Spinal cord (tissue), 10 donors: ENCODE data around the gene SNORC. TPM values are rescaled to one million over a fixed set of nuclear protein-coding genes. Genes with fewer than 3 reads are reported as not detected.
A peak's percentile ranks its signal among the peaks of the same experiment; 100 is the strongest.

Experiments used
- DNase-seq, 6 donors: peaks; one replicate each; pipeline versions ENCODE4 v3.0.0 to v3.0.0-alpha.2; 2013 to 2015; ENCODE audit warnings: low spot score in 6 of 6, low read depth in 4 of 6
- H3K27ac ChIP-seq: one replicate; pipeline ENCODE4 v1.5.1; 2013; ENCODE audit warnings: low read depth, low read length, control low read depth
- H3K27me3 ChIP-seq: one replicate; pipeline ENCODE4 v1.6.1; 2013; ENCODE audit warnings: low read length; ENCODE audit not compliant: control insufficient read depth, insufficient read depth
- H3K36me3 ChIP-seq: one replicate; pipeline ENCODE4 v1.6.1; 2013; ENCODE audit warnings: low read length; ENCODE audit not compliant: control insufficient read depth, insufficient read depth
- H3K4me1 ChIP-seq: one replicate; pipeline ENCODE4 v1.6.1; 2013; ENCODE audit warnings: low read length; ENCODE audit not compliant: control insufficient read depth, insufficient read depth
- H3K4me3 ChIP-seq: one replicate; pipeline ENCODE4 v1.5.1; 2013; ENCODE audit warnings: low read depth, low read length, control low read depth
- H3K9me3 ChIP-seq: one replicate; pipeline ENCODE4 v1.6.1; 2013; ENCODE audit warnings: low read length; ENCODE audit not compliant: control insufficient read depth, insufficient read depth
- WGBS: methylation state at CpG from one replicate; pipeline ENCODE4 v1.1.5; 2013; ENCODE audit warnings: missing lambda C conversion rate; ENCODE audit not compliant: insufficient coverage; 5-methylcytosine and 5-hydroxymethylcytosine counted together
- long read RNA-seq, 4 donors: transcript quantifications; one replicate each; lab custom pipeline, GENCODE V29; 2026
- polyA plus RNA-seq, 2 donors: library from polyadenylated mRNA; unstranded; fragments of 120-200 nt; gene quantifications; one replicate each; pipeline ENCODE4 v1.2.1, GENCODE V29; 2013; ENCODE audit not compliant: insufficient read length in 2 of 2
- total RNA-seq, 2 donors: library from RNA; depleted of rRNA in 1 of 2; stranded (reverse); fragments of 120-200 nt in 1 of 2; fragments of >200 nt in 1 of 2; gene quantifications; one replicate each; pipeline versions ENCODE4 v1.2.3 to v1.2.4, GENCODE V29; 2013 to 2014
- donor health status: healthy.

Gene SNORC
- 1 to 10 TPM; 3.1 to 4.6 TPM for total RNA-seq
- polyA plus RNA-seq: 10 to 100 TPM; 10.2 to 10.8 TPM
- long read RNA-seq, donor 1, transcript SNORC-206 (2 exons, 2,782 nt): major isoform, 6 of 75 reads
- long read RNA-seq, donor 1, partial matches to known transcripts: 64 of 75 reads
- long read RNA-seq, donor 1, other reads (novel, unspliced or antisense): 5 of 75 reads
- long read RNA-seq, donor 2, partial matches to known transcripts: 0 of 2 reads
- long read RNA-seq, donor 2, other reads (novel, unspliced or antisense): 0 of 2 reads
- long read RNA-seq, donor 3, transcript SNORC-206 (2 exons, 2,782 nt): major isoform, 7 of 9 reads
- long read RNA-seq, donor 3, partial matches to known transcripts: 0 of 9 reads
- long read RNA-seq, donor 3, other reads (novel, unspliced or antisense): 0 of 9 reads
- long read RNA-seq, donor 4, partial matches to known transcripts: 0 of 1 reads
- long read RNA-seq, donor 4, other reads (novel, unspliced or antisense): 0 of 1 reads

DNA sequence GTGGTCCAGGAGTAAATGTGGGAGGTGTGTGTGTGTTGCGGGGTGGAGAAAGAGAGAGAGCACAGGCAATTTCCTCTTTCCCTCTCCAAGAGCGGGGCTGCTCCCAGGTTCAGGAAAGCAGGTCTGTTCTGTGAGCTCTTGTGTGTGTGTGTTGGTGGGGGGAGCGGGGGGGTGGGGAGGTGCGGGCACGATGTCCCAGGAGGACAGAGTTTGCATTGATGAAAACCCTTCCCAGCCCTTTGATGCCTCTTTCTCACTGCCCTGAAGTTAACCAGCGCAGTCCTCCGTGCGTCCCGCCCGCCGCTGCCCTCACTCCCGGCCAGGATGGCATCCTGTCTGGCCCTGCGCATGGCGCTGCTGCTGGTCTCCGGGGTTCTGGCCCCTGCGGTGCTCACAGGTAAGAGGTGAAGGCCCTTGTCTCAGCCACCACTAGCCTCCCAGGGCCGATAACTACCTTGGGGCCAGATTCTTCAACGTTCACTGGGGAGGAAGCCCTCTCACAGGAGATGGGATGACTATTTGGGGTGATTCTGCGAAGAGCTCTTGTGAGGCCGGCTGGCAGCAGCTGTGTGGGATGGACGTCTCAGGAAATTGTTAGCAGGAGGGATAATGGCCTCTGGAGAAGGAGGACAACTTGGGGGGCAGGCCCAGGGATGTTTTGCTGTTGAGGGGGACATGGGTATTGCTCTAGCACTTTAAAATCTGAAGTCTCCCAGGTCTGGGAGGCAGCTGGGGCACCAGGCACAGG is at the start of gene SNORC:
SNORC (plus strand) TSS at position 247 of the 748 bp plus-strand sequence; CDS start at position 325, 78 bp downstream.
- Histone ChIP-seq H3K4me1 (peaks cover 46% of the 10 kb centered on the region), H3K27me3 (no peaks in the 10 kb centered on the region), H3K9me3 (no peaks in the 10 kb centered on the region), H3K36me3 (peaks cover 39% of the 10 kb centered on the region), H3K27ac (no peak within 1 kb of the TSS), H3K4me3 (no peak within 1 kb of the TSS)
- WGBS: 94% methylated on average over 14 of the region's 21 CpGs
- no peak for DNase-seq

DNA sequence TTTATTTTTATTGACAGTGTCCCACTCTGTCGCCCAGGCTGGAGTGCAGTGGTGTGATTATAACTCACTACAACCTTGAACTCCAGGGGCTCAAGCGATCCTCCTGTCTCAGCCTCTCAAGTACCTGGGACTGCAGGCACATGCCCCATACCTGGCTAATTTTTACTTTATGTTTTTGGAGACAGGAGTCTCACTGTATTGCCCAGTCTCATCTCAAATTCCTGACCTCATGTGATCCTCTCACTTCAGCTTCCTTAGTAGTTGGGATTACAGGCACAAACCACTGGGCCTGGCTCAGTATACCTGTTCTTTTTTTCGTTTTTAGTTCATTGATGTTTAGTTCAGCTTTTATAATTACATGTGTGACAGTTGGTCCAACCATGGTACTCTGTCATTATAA is 40.1 kb upstream of the SNORC start:
- H3K4me3 ChIP-seq: no peak overlapping the region
- no peak overlapping the region for H3K27ac ChIP-seq
- no peak for DNase-seq
- H3K9me3 ChIP-seq: no peaks in the 10 kb centered on the region
- no peaks in the 10 kb centered on the region for H3K27me3 ChIP-seq
- H3K36me3 ChIP-seq: peaks cover 19% of the 10 kb centered on the region
- WGBS: 100% methylated on average over 1 of the region's 3 CpGs
- H3K4me1 ChIP-seq: no peaks in the 10 kb centered on the region

DNA sequence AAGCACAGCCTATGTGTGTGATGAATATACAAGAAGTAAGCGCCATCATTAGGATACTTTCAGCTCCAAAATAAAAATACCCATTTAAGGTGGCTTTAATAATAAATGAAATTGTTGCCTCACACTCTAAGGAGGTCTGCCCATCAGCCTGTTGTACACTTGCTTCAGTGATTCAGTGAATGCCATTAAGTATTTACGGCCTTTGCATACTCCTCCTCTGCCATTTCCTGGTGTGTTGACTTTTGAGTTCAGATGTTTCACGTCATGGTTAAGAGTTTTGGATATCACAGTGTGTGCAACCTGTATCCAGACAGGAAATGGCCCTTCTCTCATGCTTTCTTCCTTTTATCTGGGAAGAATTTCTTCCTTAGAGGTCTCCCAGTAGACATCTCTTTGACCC is 38.6 kb upstream of the SNORC start:
- 100% methylated on average over 1 of the region's 3 CpGs for WGBS

GRCh38 chr2:232833830-232834229 is 36.2 kb upstream of the SNORC start:
- DNase-seq: peak in 1 of 6 donors; percentile 21
- Histone ChIP-seq H3K4me3 (no peak overlapping the region), H3K36me3 (peaks cover 33% of the 10 kb centered on the region), H3K4me1 (no peaks in the 10 kb centered on the region), H3K27me3 (no peaks in the 10 kb centered on the region), H3K9me3 (no peaks in the 10 kb centered on the region), H3K27ac (no peak overlapping the region)
- WGBS: no CpG with 5 or more reads among the region's 1 CpG

More for the DNA sequence above, 38.6 kb upstream of the SNORC start:
- no peak overlapping the region for H3K4me3 ChIP-seq
- no peak for DNase-seq
- H3K27me3 ChIP-seq: no peaks in the 10 kb centered on the region
- no peaks in the 10 kb centered on the region for H3K4me1 ChIP-seq
- no peaks in the 10 kb centered on the region for H3K9me3 ChIP-seq
- peaks cover 25% of the 10 kb centered on the region for H3K36me3 ChIP-seq
- no peak overlapping the region for H3K27ac ChIP-seq

DNA sequence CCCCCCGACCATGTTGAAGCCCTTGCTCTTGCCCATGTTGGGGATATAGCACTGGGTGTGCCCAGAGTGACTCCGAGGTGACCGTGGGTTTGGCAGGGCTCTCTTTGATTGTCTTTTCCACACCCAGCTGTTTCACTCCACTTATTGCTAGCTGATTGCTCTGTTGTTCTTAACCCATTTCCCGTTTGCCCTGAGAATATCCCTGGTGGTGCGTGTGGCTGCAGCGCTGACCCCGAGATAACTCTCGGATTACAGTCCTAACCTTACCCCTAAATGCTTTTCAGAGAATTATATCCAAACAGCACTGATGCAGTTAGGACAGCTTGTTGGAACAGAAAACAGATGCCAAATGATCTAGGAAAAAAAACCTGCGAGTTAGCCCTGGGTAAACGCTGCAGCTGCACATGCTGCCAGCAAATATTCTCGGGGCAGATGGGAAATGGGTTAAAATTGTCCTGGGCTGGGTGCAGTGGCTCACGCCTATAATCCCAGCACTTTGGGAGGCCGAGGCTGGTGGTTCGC is 34.3 kb upstream of the SNORC start:
- peaks cover 27% of the 10 kb centered on the region for H3K36me3 ChIP-seq
- WGBS: 74% methylated on average over 11 of the region's 14 CpGs
- DNase-seq: peak in 1 of 6 donors; percentile 67

GRCh38 chr2:232836934-232837333 is 33.1 kb upstream of the SNORC start:
- 92% methylated on average over 4 of the region's 4 CpGs for WGBS
- Histone ChIP-seq H3K4me1 (no peaks in the 10 kb centered on the region), H3K27me3 (no peaks in the 10 kb centered on the region), H3K9me3 (no peaks in the 10 kb centered on the region), H3K4me3 (no peak overlapping the region), H3K36me3 (peaks cover 27% of the 10 kb centered on the region), H3K27ac (no peak overlapping the region)
- DNase-seq: no peak

More for the DNA sequence above, 34.3 kb upstream of the SNORC start:
- no peaks in the 10 kb centered on the region for H3K9me3 ChIP-seq
- H3K4me1 ChIP-seq: no peaks in the 10 kb centered on the region
- H3K27ac ChIP-seq: no peak overlapping the region
- H3K4me3 ChIP-seq: no peak overlapping the region
- H3K27me3 ChIP-seq: no peaks in the 10 kb centered on the region

GRCh38 chr2:232838406-232838874 is 31.6 kb upstream of the SNORC start:
- no peak for DNase-seq
- Histone ChIP-seq H3K4me3 (no peak overlapping the region), H3K27ac (no peak overlapping the region), H3K9me3 (no peaks in the 10 kb centered on the region), H3K27me3 (no peaks in the 10 kb centered on the region), H3K4me1 (no peaks in the 10 kb centered on the region), H3K36me3 (peaks cover 22% of the 10 kb centered on the region)
- WGBS: 81% methylated on average over 2 of the region's 2 CpGs

- Histone ChIP-seq H3K4me1 (no peaks in the 10 kb centered on the region), H3K36me3 (peaks cover 28% of the 10 kb centered on the region), H3K9me3 (no peaks in the 10 kb centered on the region), H3K27ac (no peak overlapping the region), H3K4me3 (no peak overlapping the region), H3K27me3 (no peaks in the 10 kb centered on the region)
- DNase-seq: peak in 2 of 6 donors; percentile 4 to 29
- 21% methylated on average over 7 of the region's 9 CpGs for WGBS
Observed at GRCh38 chr2:232839411-232840079, 30.5 kb upstream of the SNORC start.

- H3K9me3 ChIP-seq: no peaks in the 10 kb centered on the region
- no peak for DNase-seq
- H3K4me1 ChIP-seq: no peaks in the 10 kb centered on the region
- no peaks in the 10 kb centered on the region for H3K27me3 ChIP-seq
- WGBS: no CpG with 5 or more reads among the region's 2 CpGs
- H3K27ac ChIP-seq: no peak overlapping the region
- peaks cover 16% of the 10 kb centered on the region for H3K36me3 ChIP-seq
- H3K4me3 ChIP-seq: no peak overlapping the region
Observed at GRCh38 chr2:232842689-232843088, 27.4 kb upstream of the SNORC start.
